Chondrocyte (in vitro differentiated cells): ENCODE data around the gene FGD3. TPM values are rescaled to one million over a fixed set of nuclear protein-coding genes. Genes with fewer than 3 reads are reported as not detected.

Source experiments
- DNase-seq: peaks from one replicate; pipeline ENCODE4 v3.0.0; 2021; ENCODE audit warnings: mixed read lengths, low spot score
- H3K27ac Mint-ChIP-seq: one replicate; pipeline ENCODE4 v1.8.0; 2021; ENCODE audit warnings: mild to moderate bottlenecking, moderate library complexity, mixed read lengths; ENCODE audit not compliant: unreplicated experiment
- H3K27me3 Mint-ChIP-seq: 2 replicates; pipeline ENCODE4 v1.8.0; 2021; ENCODE audit warnings: low read depth, mixed read lengths
- H3K36me3 Mint-ChIP-seq: 2 replicates; pipeline ENCODE4 v1.8.0; 2021; ENCODE audit warnings: low read depth, mixed read lengths
- H3K4me1 Mint-ChIP-seq: 2 replicates; pipeline ENCODE4 v1.8.0; 2021; ENCODE audit warnings: low read depth, mild to moderate bottlenecking, mixed read lengths
- H3K4me3 Mint-ChIP-seq: one replicate; pipeline ENCODE4 v1.8.0; 2021; ENCODE audit warnings: mild to moderate bottlenecking, moderate library complexity, mixed read lengths; ENCODE audit not compliant: unreplicated experiment
- H3K9me3 Mint-ChIP-seq: 2 replicates; pipeline ENCODE4 v1.8.0; 2021; ENCODE audit warnings: low read depth, mixed read lengths
- total RNA-seq: library from RNA; stranded (reverse); gene quantifications from 3 replicates; pipeline ENCODE4 v1.2.1, GENCODE V29; 2021
- TF ChIP-seq, protein P1 (sequence below): fragments of 200-600 bp; sonication (generic); IDR thresholded peaks from 2 replicates; pipeline ENCODE4 v1.5.0; 2021; ENCODE audit warnings: antibody characterized with exemption, mild to moderate bottlenecking, moderate library complexity

Gene FGD3
- total RNA-seq, 1 donor from 2014 or later = not detected

DNA sequence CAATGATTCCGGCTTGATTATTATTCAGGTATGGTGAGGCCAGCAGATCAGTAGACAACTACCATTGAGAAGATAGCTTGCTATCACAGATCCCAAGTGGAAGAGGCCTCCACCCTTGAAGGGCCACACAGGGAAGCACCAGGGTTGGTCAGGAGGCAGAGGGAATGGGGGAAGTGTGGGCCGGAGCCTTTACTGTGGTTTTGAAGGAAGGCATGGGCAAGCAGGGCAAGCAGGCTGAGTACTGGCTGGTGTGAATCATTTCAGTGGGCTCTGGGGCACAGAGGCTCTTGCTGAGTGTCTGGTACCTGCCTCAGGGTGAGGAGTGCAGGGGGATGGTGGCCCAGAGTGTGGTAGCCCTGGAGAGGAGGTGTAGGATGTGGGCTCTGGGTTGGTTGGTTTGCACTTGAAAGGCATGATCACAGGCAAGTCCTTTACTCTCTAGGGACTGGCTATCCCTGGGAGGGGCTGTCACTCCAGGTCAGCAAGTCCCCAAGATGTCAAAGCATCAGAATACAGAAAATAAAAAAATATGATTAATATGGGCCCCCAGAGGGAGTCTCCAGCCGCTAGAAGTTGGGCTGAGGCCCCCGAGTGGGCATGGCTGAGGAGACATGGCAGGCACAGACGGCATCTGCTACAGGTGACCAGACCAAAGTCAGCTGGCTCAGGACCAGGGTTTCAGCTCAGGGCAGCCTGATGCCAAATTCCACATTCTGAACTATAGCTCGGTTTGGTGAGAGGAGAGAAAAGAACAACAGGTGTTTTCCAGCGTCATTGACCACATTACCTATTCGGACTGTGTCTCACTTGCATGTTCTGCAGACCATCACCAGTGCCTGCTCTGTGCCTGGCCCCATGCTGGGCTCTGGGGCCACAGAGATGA, 101.5 kb downstream of the FGD3 start:
- Mint-ChIP-seq H3K4me3 (no peak overlapping the region), H3K27ac (no peak overlapping the region)
- DNase-seq = no peak

DNA sequence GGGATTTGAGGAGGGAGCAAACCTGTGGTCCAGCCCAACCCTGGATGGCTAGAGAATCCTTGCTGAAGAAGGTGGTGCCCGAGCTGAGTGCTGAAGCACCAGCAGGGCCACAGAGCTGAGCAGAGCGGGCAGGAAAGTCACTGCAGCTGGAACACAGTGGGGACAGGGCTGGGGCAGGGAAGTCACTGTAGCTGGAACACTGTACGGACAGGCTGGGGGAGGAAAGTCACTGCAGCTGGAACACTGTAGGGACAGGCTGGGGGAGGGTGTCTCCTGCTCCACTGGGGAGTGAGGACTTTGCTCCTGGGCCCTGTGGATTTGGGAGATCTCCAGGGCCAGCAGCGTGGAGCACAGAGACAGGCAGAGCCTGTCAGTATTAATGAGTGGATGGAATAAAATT, 102.2 kb downstream of the FGD3 start:
- H3K27me3 Mint-ChIP-seq = peaks cover 4% of the 10 kb centered on the region
- peaks cover 2% of the 10 kb centered on the region for H3K36me3 Mint-ChIP-seq
- no peak for DNase-seq
- TF ChIP-seq, protein P1, sequence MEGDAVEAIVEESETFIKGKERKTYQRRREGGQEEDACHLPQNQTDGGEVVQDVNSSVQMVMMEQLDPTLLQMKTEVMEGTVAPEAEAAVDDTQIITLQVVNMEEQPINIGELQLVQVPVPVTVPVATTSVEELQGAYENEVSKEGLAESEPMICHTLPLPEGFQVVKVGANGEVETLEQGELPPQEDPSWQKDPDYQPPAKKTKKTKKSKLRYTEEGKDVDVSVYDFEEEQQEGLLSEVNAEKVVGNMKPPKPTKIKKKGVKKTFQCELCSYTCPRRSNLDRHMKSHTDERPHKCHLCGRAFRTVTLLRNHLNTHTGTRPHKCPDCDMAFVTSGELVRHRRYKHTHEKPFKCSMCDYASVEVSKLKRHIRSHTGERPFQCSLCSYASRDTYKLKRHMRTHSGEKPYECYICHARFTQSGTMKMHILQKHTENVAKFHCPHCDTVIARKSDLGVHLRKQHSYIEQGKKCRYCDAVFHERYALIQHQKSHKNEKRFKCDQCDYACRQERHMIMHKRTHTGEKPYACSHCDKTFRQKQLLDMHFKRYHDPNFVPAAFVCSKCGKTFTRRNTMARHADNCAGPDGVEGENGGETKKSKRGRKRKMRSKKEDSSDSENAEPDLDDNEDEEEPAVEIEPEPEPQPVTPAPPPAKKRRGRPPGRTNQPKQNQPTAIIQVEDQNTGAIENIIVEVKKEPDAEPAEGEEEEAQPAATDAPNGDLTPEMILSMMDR = no peak
- H3K9me3 Mint-ChIP-seq = peaks cover 7% of the 10 kb centered on the region
- no peak overlapping the region for H3K27ac Mint-ChIP-seq
- H3K4me3 Mint-ChIP-seq = no peak overlapping the region
- H3K4me1 Mint-ChIP-seq = peaks cover 11% of the 10 kb centered on the region

More for the DNA sequence above, 101.5 kb downstream of the FGD3 start:
- peaks cover 4% of the 10 kb centered on the region for H3K27me3 Mint-ChIP-seq
- TF ChIP-seq, protein P1 = no peak
- peaks cover 2% of the 10 kb centered on the region for H3K36me3 Mint-ChIP-seq
- peaks cover 8% of the 10 kb centered on the region for H3K4me1 Mint-ChIP-seq
- peaks cover 7% of the 10 kb centered on the region for H3K9me3 Mint-ChIP-seq

DNA sequence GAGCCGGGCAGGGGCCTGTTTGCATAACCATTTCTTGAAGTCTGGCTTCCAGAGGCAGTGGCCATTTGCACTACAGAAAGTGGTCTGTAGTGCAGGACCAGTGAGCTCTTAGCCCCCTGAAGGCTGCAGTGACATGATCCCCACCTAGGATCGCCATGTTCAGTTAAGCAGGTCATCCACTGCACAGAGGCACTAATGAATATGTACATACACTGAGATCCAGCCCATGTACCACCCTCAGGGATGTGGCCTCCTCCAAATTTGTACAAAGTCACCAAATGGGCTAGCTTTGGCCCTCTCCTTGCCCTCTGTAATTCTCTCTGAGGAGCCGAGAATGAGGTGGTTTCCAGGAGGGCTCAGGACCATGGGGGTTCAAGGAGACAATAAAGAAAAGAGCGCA, 102.9 kb downstream of the FGD3 start:
- no peak overlapping the region for H3K27ac Mint-ChIP-seq

DNA sequence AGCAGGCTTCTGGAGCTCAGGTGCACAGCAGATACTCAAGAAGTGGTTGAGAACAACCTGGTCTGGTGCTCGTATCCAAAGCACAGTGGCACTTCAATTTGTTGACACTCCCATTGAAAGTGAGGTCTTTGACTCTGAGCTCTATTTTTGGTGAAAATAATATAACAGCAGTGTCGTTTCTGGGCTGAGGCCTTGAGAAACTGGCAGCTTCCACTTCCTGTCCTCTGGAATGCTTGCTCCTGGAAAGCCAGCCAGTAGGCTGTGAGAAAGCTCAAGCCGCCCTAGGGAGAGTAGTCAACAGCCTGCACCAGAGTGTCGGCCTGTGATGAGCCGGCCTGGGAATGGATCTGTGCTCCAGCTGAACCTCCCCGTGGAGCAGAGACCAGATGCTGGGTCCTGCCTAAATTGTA, 104.4 kb downstream of the FGD3 start:
- no peak for DNase-seq
- H3K36me3 Mint-ChIP-seq = no peaks in the 10 kb centered on the region
- H3K27ac Mint-ChIP-seq = peak overlapping the region; percentile 60
- peaks cover 11% of the 10 kb centered on the region for H3K4me1 Mint-ChIP-seq
- no peaks in the 10 kb centered on the region for H3K9me3 Mint-ChIP-seq
- H3K4me3 Mint-ChIP-seq = no peak overlapping the region
- TF ChIP-seq, protein P1 = no peak
- H3K27me3 Mint-ChIP-seq = peaks cover 4% of the 10 kb centered on the region

More for the DNA sequence above, 102.9 kb downstream of the FGD3 start:
- Mint-ChIP-seq H3K4me3 (no peak overlapping the region), H3K4me1 (peaks cover 11% of the 10 kb centered on the region), H3K9me3 (peaks cover 4% of the 10 kb centered on the region), H3K27me3 (peaks cover 4% of the 10 kb centered on the region), H3K36me3 (peaks cover 2% of the 10 kb centered on the region)
- TF ChIP-seq, protein P1 = no peak
- peak; percentile 27 for DNase-seq

DNA sequence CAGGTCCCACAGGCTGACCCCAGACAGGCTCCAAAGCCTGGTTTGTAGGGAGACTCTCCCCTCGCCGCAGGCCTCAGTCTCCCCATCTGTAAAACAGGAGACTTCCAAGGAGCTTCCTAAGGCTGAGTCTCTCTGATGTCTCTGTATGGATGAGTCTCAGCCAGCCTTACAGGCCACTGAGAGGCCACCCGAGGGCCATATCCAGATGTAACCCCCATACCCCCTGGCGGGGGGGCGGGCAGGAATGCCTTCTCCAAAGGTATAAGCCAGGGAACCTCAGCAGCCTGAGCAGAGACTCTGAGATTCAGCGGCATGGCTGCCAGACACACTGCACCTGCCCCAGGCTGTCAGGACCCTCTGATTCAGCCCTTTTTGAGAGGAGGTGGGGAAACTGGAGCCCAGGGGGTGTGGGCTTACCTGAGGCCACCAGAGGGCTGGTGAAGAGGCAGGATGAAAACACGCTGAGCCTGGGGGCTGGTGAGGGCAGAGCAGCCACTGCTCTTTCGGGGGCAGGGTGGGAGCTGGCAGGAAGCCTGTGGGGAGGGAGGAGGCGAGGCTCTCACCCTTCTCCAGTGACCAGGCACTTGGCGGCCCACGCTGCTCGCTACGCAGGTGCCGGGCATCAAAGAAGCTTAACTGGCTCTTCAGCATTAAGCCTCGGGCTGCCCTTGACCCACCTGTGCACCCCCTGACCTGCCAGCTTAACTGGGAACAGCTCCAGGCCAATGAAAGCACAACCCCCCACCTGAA, 105.6 kb downstream of the FGD3 start:
- peak; percentile 81 for DNase-seq
- H3K4me3 Mint-ChIP-seq = no peak overlapping the region
- H3K36me3 Mint-ChIP-seq = no peaks in the 10 kb centered on the region
- H3K27ac Mint-ChIP-seq = no peak overlapping the region
- H3K9me3 Mint-ChIP-seq = no peaks in the 10 kb centered on the region
- H3K27me3 Mint-ChIP-seq = peaks cover 4% of the 10 kb centered on the region
- H3K4me1 Mint-ChIP-seq = peaks cover 11% of the 10 kb centered on the region
- TF ChIP-seq, protein P1 = no peak
